GM18520 (cell line): ENCODE results near the gene RPP25L.
"Not testable (repeated sequence)": the region's sequence is repeated elsewhere in the genome, so short reads cannot be mapped to it uniquely, and the experiment has no call there.

Experiments used
- ATAC-seq: cut with Tn5 transposase; IDR thresholded peaks from one replicate; pipeline ENCODE4 v1.9.1; 2021; ENCODE audit not compliant: unreplicated experiment

RPP25L gene

GRCh38 chr9:34611811-34612787, at the start of gene RPP25L:
Gene RPP25L (minus strand): TSS chr9:34612097. CDS start chr9:34611296, 801 bp downstream.
- peak; percentile 64 for ATAC-seq

GRCh38 chr9:34659592-34660253, 47.8 kb upstream of the RPP25L start:
- ATAC-seq, result no peak

- no peak for ATAC-seq
Observed at GRCh38 chr9:34658461-34658860, 46.6 kb upstream of the RPP25L start.

GRCh38 chr9:34656992-34657391, 45.1 kb upstream of the RPP25L start:
- no peak for ATAC-seq

GRCh38 chr9:34655394-34655793, 43.5 kb upstream of the RPP25L start:
- ATAC-seq, result no peak

- no peak for ATAC-seq
Observed at GRCh38 chr9:34654323-34655051, 42.6 kb upstream of the RPP25L start.

- no peak for ATAC-seq
Observed at GRCh38 chr9:34653151-34654072, 41.5 kb upstream of the RPP25L start.

- ATAC-seq, result no peak
Observed at GRCh38 chr9:34652602-34653000, 40.7 kb upstream of the RPP25L start.

GRCh38 chr9:34651876-34652601, 40.1 kb upstream of the RPP25L start, which contains the start of gene IL11RA:
Gene IL11RA (plus strand): TSS chr9:34652185. CDS start chr9:34655218, 3,033 bp downstream.
- no peak for ATAC-seq

GRCh38 chr9:34651321-34651720, 39.4 kb upstream of the RPP25L start:
- ATAC-seq, result no peak

GRCh38 chr9:34650816-34651215, 38.9 kb upstream of the RPP25L start:
- no peak for ATAC-seq

GRCh38 chr9:34648673-34649072, 36.8 kb upstream of the RPP25L start:
- no peak for ATAC-seq

- no peak for ATAC-seq
Observed at GRCh38 chr9:34647651-34648050, 35.8 kb upstream of the RPP25L start.

- no peak for ATAC-seq
Observed at GRCh38 chr9:34647084-34647403, 35.1 kb upstream of the RPP25L start.

- peak; percentile 64 for ATAC-seq
Observed at GRCh38 chr9:34646211-34647083, 34.5 kb upstream of the RPP25L start, which contains the start of gene GALT. Gene GALT (plus strand): TSS chr9:34646675. CDS start chr9:34646705, 30 bp downstream.

GRCh38 chr9:34644766-34645314, 32.9 kb upstream of the RPP25L start:
- ATAC-seq, result no peak

- ATAC-seq, result no peak
Observed at GRCh38 chr9:34642679-34643078, 30.8 kb upstream of the RPP25L start.

- ATAC-seq, result not testable (repeated sequence)
Observed at GRCh38 chr9:34639322-34639721, 27.4 kb upstream of the RPP25L start.
